Vagina (tissue), 2 donors: ENCODE data around the gene CD46.

ENCODE experiments used
- POLR2A ChIP-seq, 2 donors: fragments of 450-650 bp; IDR thresholded peaks; one replicate each; pipeline ENCODE4 v1.6.1; 2017; ENCODE audit warnings: antibody characterized with exemption in 2 of 2, mild to moderate bottlenecking in 2 of 2, moderate library complexity in 2 of 2
- POLR2AphosphoS5 ChIP-seq, 2 donors: sonication (generic); formaldehyde crosslinking; IDR thresholded peaks; one replicate each; pipeline ENCODE4 v1.9.0; 2017; ENCODE audit warnings: antibody characterized with exemption in 2 of 2, mild to moderate bottlenecking in 2 of 2, low read depth in 1 of 2; ENCODE audit not compliant: insufficient read depth in 1 of 2
- TF ChIP-seq, protein P1 (sequence below), 3 experiments: fragments of 450-650 bp in 2 of 3; fragments of 200-600 bp in 1 of 3; sonication (generic) in 1 of 3; IDR thresholded peaks; one replicate each; pipeline ENCODE4 v1.5.1; 2017 to 2019; ENCODE audit warnings: antibody characterized with exemption in 3 of 3, mild to moderate bottlenecking in 2 of 3, moderate library complexity in 2 of 3

DNA sequence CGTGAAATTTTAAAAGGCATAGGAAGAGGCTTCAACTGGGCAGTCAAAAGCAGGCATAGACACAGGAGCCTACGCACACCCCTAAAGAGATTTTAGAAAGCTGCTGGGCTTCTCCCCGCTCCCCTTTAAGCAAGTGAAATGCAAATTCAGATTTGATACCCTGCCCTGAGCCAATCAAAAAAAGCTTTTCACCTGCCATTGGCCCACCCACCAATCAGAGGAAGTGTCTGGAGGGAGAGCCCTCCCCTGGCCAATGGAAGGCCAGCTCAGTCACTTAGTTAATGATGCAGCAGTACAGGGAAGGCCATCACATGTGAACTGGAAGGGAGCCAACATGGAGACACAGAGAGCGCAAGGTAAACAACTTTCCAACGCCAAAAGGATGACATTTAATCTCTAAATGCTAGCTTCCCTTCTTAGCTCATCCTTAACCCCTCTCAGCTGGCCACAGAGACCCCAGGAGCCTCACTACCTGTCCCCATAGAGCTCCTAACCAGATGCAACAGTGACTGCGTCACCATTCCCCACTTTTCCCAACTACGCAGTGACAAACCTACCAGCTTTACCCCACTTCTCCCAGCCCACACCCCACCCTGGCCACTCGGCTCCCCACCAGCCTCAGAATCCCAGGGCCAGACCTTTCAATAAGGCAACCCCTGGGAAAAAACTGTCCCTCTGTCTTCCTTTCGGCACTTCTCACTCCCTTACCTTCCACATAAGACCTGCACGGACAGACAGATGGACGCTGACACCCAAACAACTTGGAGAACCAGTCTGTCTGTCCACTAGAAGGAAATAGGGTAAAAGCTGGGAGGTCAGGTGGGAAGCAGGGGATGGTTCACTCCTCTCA, 71.0 kb downstream of the CD46 start:
- TF ChIP-seq POLR2AphosphoS5 (IDR thresholded peaks at IDR 0.05; ENCODE audit: insufficient read depth in 1 of 2, low read depth in 1 of 2) (peak; percentile 57 to 69), POLR2A (IDR thresholded peaks at IDR 0.05) (no peak)
- TF ChIP-seq, protein P1, sequence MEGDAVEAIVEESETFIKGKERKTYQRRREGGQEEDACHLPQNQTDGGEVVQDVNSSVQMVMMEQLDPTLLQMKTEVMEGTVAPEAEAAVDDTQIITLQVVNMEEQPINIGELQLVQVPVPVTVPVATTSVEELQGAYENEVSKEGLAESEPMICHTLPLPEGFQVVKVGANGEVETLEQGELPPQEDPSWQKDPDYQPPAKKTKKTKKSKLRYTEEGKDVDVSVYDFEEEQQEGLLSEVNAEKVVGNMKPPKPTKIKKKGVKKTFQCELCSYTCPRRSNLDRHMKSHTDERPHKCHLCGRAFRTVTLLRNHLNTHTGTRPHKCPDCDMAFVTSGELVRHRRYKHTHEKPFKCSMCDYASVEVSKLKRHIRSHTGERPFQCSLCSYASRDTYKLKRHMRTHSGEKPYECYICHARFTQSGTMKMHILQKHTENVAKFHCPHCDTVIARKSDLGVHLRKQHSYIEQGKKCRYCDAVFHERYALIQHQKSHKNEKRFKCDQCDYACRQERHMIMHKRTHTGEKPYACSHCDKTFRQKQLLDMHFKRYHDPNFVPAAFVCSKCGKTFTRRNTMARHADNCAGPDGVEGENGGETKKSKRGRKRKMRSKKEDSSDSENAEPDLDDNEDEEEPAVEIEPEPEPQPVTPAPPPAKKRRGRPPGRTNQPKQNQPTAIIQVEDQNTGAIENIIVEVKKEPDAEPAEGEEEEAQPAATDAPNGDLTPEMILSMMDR (IDR thresholded peaks at IDR 0.05): peak in 1 of 3 experiments; percentile 6
